GM12878 (cell line): Measurements from ENCODE around the gene DENND4C. TPM values are rescaled to one million over a fixed set of nuclear protein-coding genes. Genes with fewer than 3 reads are reported as not detected.

ENCODE experiments used
- ATAC-seq: fragments of 200-7000 bp; cut with Tn5 transposase; 3 replicates; pipeline ENCODE4 v1.9.1; 2020; ENCODE audit warnings: mild to moderate bottlenecking, moderate library complexity
- BruUV-seq: library from RNA; stranded (reverse); fragments of 400-500 nt; replicated peaks from 2 replicates; lab custom pipeline; 2021; lab: Mats Ljungman, UMichigan
- CTCF ChIA-PET: fragments of 300-600 bp; sonication (Branson Sonifier 250); formaldehyde crosslinking; extraction: SDS; loops from one replicate; lab custom pipeline; 2021; ENCODE audit warnings: inconsistent platforms; lab: Yijun Ruan, JAX
- POLR2A ChIA-PET: fragments of 350-600 bp; formaldehyde crosslinking; extraction: SDS; loops from one replicate; lab custom pipeline; 2021; ENCODE audit warnings: inconsistent platforms; lab: Charles Lee
- RAD21 ChIA-PET: fragments of 300-600 bp; sonication (Branson Sonifier 250); formaldehyde crosslinking; loops from one replicate; lab custom pipeline; 2023; ENCODE audit warnings: antibody characterized with exemption; ENCODE audit not compliant: unreplicated experiment; lab: Charles Lee
- SMC1A ChIA-PET: fragments of 300-600 bp; sonication (Branson Sonifier 250); formaldehyde crosslinking; loops from one replicate; lab custom pipeline; 2023; ENCODE audit not compliant: unreplicated experiment, uncharacterized antibody; lab: Charles Lee
- DNase-seq: peaks from one replicate; pipeline ENCODE4 v3.0.0-alpha.2; 2011; ENCODE audit warnings: low read depth, low spot score
- FAIRE-seq: peaks from 3 replicates; lab custom pipeline; 2011; peaks lifted over from hg19 to GRCh38; lab: Jason Lieb, UNC
- H2AFZ ChIP-seq: 2 replicates; pipeline ENCODE4 v1.6.0; 2011; ENCODE audit warnings: low read depth, low read length, control low read depth; ENCODE audit not compliant: control insufficient read depth
- H3K27ac ChIP-seq: 2 replicates; pipeline ENCODE4 v1.5.1; 2011; ENCODE audit warnings: control low read depth; ENCODE audit not compliant: control insufficient read depth, insufficient read depth
- H3K27me3 ChIP-seq, 2 experiments: replicated peaks in 1 of 2; 2 replicates each; pipeline versions ENCODE4 v1.6.0 to v1.6.1; 2011; ENCODE audit warnings: low read length in 1 of 2; ENCODE audit not compliant: control insufficient read depth in 2 of 2, insufficient read depth in 2 of 2
- H3K36me3 ChIP-seq, 2 experiments: 2 replicates each; pipeline ENCODE4 v1.5.1; 2011; ENCODE audit warnings: low read length in 1 of 2; ENCODE audit not compliant: control insufficient read depth in 2 of 2, insufficient read depth in 2 of 2
- H3K4me1 ChIP-seq: 2 replicates; pipeline ENCODE4 v1.6.1; 2011; ENCODE audit warnings: mild to moderate bottlenecking, low read length, moderate library complexity, mixed read lengths; ENCODE audit not compliant: control insufficient read depth, insufficient read depth
- H3K4me2 ChIP-seq: 2 replicates; pipeline ENCODE4 v1.6.0; 2011; ENCODE audit warnings: control low read depth; ENCODE audit not compliant: control insufficient read depth, insufficient read depth
- H3K4me3 ChIP-seq: fragments of 200-600 bp; sonication (generic); 2 replicates; pipeline ENCODE4 v1.5.1; 2016
- H3K79me2 ChIP-seq: 2 replicates; pipeline ENCODE4 v1.6.0; 2011; ENCODE audit warnings: low read length; ENCODE audit not compliant: control insufficient read depth, insufficient read depth
- H3K9ac ChIP-seq: 2 replicates; pipeline ENCODE4 v1.8.0; 2011; ENCODE audit warnings: low read length, control low read depth, mixed read lengths; ENCODE audit not compliant: control insufficient read depth, insufficient read depth
- H3K9me3 ChIP-seq: replicated peaks from 3 replicates; pipeline ENCODE4 v1.5.1; 2011; ENCODE audit warnings: mild to moderate bottlenecking, low read length; ENCODE audit not compliant: control insufficient read depth, insufficient read depth
- H4K20me1 ChIP-seq: 2 replicates; pipeline ENCODE4 v1.6.0; 2011; ENCODE audit not compliant: control insufficient read depth, insufficient read depth
- E4F1 ChIP-seq: fragments of 450-650 bp; IDR thresholded peaks from 2 replicates; pipeline ENCODE4 v1.6.1; 2018; ENCODE audit warnings: borderline replicate concordance, mild to moderate bottlenecking; ENCODE audit not compliant: partially characterized antibody
- ELK1 ChIP-seq: IDR thresholded peaks from 2 replicates; pipeline ENCODE4 v1.6.1; 2012; ENCODE audit warnings: low read depth, low read length, improper control_type of control experiment
- MLLT1 ChIP-seq: fragments of 450-650 bp; IDR thresholded peaks from 2 replicates; pipeline ENCODE4 v1.6.1; 2016; ENCODE audit warnings: mild to moderate bottlenecking
- MTA3 ChIP-seq: IDR thresholded peaks from 2 replicates; pipeline ENCODE4 v1.6.1; 2012; ENCODE audit warnings: low read length, inconsistent platforms, borderline replicate concordance
- MXI1 ChIP-seq: fragments of 150-350 bp; IDR thresholded peaks from 2 replicates; pipeline ENCODE4 v1.6.1; 2011; ENCODE audit warnings: low read depth, mild to moderate bottlenecking, inconsistent platforms, low read length, improper control_type of control experiment
- NKRF ChIP-seq: fragments of 450-650 bp; conservative IDR thresholded peaks from 2 replicates; pipeline ENCODE4 v1.6.1; 2017; ENCODE audit warnings: mild to moderate bottlenecking, moderate library complexity
- TARDBP ChIP-seq: IDR thresholded peaks from 2 replicates; pipeline ENCODE4 v1.6.1; 2016; ENCODE audit warnings: borderline replicate concordance
- ZZZ3 ChIP-seq: IDR thresholded peaks from 2 replicates; pipeline ENCODE4 v1.6.1; 2011; ENCODE audit warnings: low read depth; ENCODE audit not compliant: control insufficient read depth, insufficient read length
- in situ Hi-C: fragments of 300-500 bp; cut with MboI; formaldehyde crosslinking; loops from 9 replicates; pipeline ENCODE4 v1.14.3; 2018; ENCODE audit warnings: mixed read lengths
- intact Hi-C: fragments of 100-400 bp; cut with micrococcal nuclease; formaldehyde crosslinking; loops from one replicate; pipeline ENCODE4 v1.14.2; 2022; ENCODE audit not compliant: unreplicated experiment
- polyA plus RNA-seq, 11 experiments: library from polyadenylated mRNA; depleted of rRNA in 4 of 11; unstranded in 6 of 11; stranded (reverse) in 5 of 11; fragments of >200 nt; fragmentation: Nextera tagmentation in 4 of 11; fragmentation: Illumina TruSeq in 1 of 11; extraction: Ambion mirVana in 4 of 11; extraction: Trizol in 1 of 11; gene quantifications; 1 replicate in 1 of 11; 2 replicates in 10 of 11; pipeline versions ENCODE4 v1.2.1 to v1.2.3, GENCODE V29; 2011 to 2016; ENCODE audit warnings: inconsistent platforms in 2 of 11, missing spikeins in 2 of 11, low read depth in 1 of 11
- total RNA-seq, 4 experiments: library from RNA; depleted of rRNA in 3 of 4; stranded (reverse); fragments of >200 nt in 3 of 4; fragmentation: Illumina TruSeq in 1 of 4; extraction: Trizol in 1 of 4; gene quantifications; 2 replicates each; pipeline versions ENCODE4 v1.2.1 to v1.2.3, GENCODE V29; 2013 to 2021

Gene DENND4C
- total and polyA plus RNA-seq, 10 of the 15 experiments (the other 5 are each of a cell fraction or from before 2014, with no cell fraction given), result 8.2 to 49.3 (median 24.7) TPM

GRCh38 chr9:19290103-19290502, 59.6 kb downstream of the DENND4C start:
- DNase-seq (no peak), FAIRE-seq (no peak), ATAC-seq (no peak)
- Histone ChIP-seq H3K27me3 (no peaks in the 10 kb centered on the region), H3K79me2 (peaks cover 3% of the 10 kb centered on the region), H4K20me1 (no peaks in the 10 kb centered on the region), H3K4me3 (no peak overlapping the region), H3K4me1 (no peaks in the 10 kb centered on the region), H3K4me2 (no peak overlapping the region), H3K9ac (no peak overlapping the region), H2AFZ (no peak overlapping the region), H3K36me3 (peaks cover 0 to 23% of the 10 kb centered on the region in 2 experiments; a peak in 3 of 4 replicates), H3K27ac (no peak overlapping the region), H3K9me3 (no peaks in the 10 kb centered on the region)
- TF ChIP-seq NKRF (no peak), MTA3 (no peak), MXI1 (no peak), TARDBP (no peak), ELK1 (no peak), ZZZ3 (no peak), MLLT1 (no peak), E4F1 (no peak)
- no TSS peak for BruUV-seq
- SMC1A ChIA-PET, result no interaction called here
- intact Hi-C loops, result loop anchor here (5.0 kb wide), 1 partner anchor 58 kb away; the partner anchor contains the start of gene DENND4C
- CTCF ChIA-PET, result interaction anchor here (0.7 kb wide), 1 partner anchor 86 kb away, joined by 3 read pairs; no protein-coding TSS in a partner anchor
- RAD21 ChIA-PET, result no interaction called here
- in situ Hi-C loops, result no loop called here
- POLR2A ChIA-PET, result no interaction called here
